Muscle of leg (tissue), 11 donors: ENCODE results near the gene ADCY4. TPM values are rescaled to one million over a fixed set of nuclear protein-coding genes. Genes with fewer than 3 reads are reported as not detected.
A peak's percentile ranks its signal among the peaks of the same experiment; 100 is the strongest.

Experiments used
- DNase-seq: peaks from one replicate; pipeline ENCODE4 v3.0.0; 2013
- H3K27ac ChIP-seq: one replicate; pipeline ENCODE4 v1.5.1; 2013; ENCODE audit warnings: mild to moderate bottlenecking, low read length, control low read depth
- H3K27me3 ChIP-seq: one replicate; pipeline ENCODE4 v1.6.1; 2013; ENCODE audit warnings: low read length; ENCODE audit not compliant: control insufficient read depth, insufficient read depth
- H3K36me3 ChIP-seq: one replicate; pipeline ENCODE4 v1.6.1; 2013; ENCODE audit warnings: low read length; ENCODE audit not compliant: control insufficient read depth, insufficient read depth
- H3K4me1 ChIP-seq: one replicate; pipeline ENCODE4 v1.6.1; 2013; ENCODE audit warnings: low read length; ENCODE audit not compliant: control insufficient read depth, insufficient read depth
- H3K4me3 ChIP-seq: one replicate; pipeline ENCODE4 v1.5.1; 2013; ENCODE audit warnings: low read length, control low read depth
- H3K9me3 ChIP-seq: replicated peaks from 2 replicates; pipeline ENCODE4 v1.6.1; 2013; ENCODE audit warnings: low read depth, low read length; ENCODE audit not compliant: control insufficient read depth
- WGBS: methylation state at CpG from one replicate; pipeline ENCODE4 v1.1.5; 2013; ENCODE audit warnings: missing lambda C conversion rate; ENCODE audit not compliant: insufficient coverage; 5-methylcytosine and 5-hydroxymethylcytosine counted together
- polyA plus RNA-seq, 8 donors: library from polyadenylated mRNA; unstranded; fragments of 120-200 nt; gene quantifications; one replicate each; pipeline versions ENCODE4 v1.2.1 to v1.2.3, GENCODE V29; 2013; ENCODE audit warnings: inconsistent platforms in 1 of 8, low replicate concordance in 1 of 8; ENCODE audit not compliant: insufficient read length in 8 of 8, insufficient read depth in 1 of 8
- total RNA-seq: library from RNA; stranded (reverse); fragments of 120-200 nt; gene quantifications from one replicate; pipeline ENCODE4 v1.2.4, GENCODE V29; 2013

ADCY4 gene
- total and polyA plus RNA-seq, 9 donors, result 7.0 to 18.7 (median 13.7) TPM

DNA sequence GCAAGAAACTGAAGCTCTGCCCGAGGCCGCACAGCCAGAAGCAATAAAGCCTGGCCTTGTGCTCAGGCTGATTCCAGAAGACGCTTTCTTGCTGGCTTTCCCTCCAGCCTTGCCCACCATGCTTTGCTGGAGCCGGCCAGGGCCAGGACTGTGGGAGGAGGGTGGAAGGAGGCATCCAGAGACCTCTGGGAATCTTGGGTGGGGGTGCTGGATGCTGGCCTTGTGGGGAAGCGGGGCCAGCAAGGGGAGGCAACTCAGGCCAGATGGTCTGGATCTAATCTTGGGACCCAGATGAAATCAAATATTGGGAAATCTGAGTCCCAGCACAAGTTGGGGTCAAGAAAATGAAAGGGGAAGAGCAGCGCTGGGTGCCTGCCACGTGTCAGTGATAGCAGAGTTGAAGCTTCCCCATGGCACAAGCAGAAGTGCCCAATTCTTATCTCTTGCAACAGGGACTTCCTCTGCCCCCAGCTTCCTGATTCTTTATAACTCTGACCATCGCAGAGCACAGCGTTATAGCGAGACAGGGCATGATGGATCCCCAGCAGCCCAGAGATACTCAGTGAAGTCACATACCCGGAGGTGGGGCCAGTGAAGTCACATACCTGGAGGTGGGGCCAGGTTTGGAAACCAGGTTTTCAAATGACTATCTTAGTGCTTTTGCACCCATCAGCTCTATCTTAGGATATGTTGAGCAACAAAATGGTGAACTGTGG is 57.1 kb downstream of the ADCY4 start:
- no peaks in the 10 kb centered on the region for H3K9me3 ChIP-seq
- no peak overlapping the region for H3K4me3 ChIP-seq
- peaks cover 3% of the 10 kb centered on the region for H3K4me1 ChIP-seq
- DNase-seq, result peak; percentile 31
- WGBS, result 81% methylated on average over 9 of the region's 11 CpGs
- no peaks in the 10 kb centered on the region for H3K27me3 ChIP-seq
- no peak overlapping the region for H3K27ac ChIP-seq
- no peaks in the 10 kb centered on the region for H3K36me3 ChIP-seq

DNA sequence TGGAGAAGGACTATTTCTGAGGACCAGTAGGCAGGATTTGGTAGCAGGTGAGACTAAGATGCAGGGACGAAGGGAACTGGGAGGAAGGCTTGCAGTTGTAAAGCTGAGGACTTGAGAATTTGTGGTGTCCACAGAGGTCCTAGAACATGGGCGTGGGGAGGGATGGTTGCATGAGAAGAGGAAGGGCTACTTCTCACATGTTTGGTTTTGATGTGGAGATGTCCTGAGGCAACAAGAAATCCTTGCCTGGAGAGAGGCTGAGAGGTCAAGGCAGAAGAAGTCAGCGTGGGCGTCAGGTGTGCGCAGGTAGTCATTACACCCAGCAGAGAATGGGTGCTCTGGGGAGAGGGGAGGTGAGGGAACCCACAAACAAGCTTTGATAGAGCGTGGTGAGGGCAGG is 57.8 kb downstream of the ADCY4 start:
- H3K36me3 ChIP-seq, result no peaks in the 10 kb centered on the region
- H3K27me3 ChIP-seq, result no peaks in the 10 kb centered on the region
- no peak overlapping the region for H3K4me3 ChIP-seq
- H3K27ac ChIP-seq, result no peak overlapping the region
- no peaks in the 10 kb centered on the region for H3K9me3 ChIP-seq
- DNase-seq, result no peak
- 94% methylated on average over 6 of the region's 6 CpGs for WGBS
- peaks cover 3% of the 10 kb centered on the region for H3K4me1 ChIP-seq

DNA sequence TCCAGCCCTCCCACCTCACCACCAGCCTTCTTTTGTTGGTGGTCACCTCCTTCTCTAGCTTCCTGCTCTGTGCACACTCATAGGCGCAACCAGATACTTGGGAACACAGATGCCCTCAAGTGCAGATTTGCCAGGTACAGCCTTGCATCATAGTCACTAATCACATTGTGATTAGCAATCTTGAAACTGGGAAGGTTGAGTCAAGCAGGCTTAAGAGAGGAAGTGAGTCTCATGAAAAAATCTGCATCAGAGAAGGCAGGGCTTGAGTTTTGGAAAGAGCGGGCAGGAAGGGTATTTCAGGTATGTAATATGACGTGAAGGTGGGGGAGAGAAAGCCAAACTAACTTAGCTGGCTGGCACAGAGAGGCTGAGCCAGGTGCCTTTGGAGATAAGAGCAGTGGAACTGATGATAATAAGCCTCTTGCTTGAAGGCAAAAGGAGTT is 60.7 kb downstream of the ADCY4 start:
- Histone ChIP-seq H3K4me3 (no peak overlapping the region), H3K27ac (no peak overlapping the region), H3K27me3 (no peaks in the 10 kb centered on the region), H3K4me1 (peaks cover 9% of the 10 kb centered on the region), H3K36me3 (peaks cover 2% of the 10 kb centered on the region), H3K9me3 (no peaks in the 10 kb centered on the region)
- DNase-seq, result peak; percentile 43
- 79% methylated on average over 3 of the region's 3 CpGs for WGBS

DNA sequence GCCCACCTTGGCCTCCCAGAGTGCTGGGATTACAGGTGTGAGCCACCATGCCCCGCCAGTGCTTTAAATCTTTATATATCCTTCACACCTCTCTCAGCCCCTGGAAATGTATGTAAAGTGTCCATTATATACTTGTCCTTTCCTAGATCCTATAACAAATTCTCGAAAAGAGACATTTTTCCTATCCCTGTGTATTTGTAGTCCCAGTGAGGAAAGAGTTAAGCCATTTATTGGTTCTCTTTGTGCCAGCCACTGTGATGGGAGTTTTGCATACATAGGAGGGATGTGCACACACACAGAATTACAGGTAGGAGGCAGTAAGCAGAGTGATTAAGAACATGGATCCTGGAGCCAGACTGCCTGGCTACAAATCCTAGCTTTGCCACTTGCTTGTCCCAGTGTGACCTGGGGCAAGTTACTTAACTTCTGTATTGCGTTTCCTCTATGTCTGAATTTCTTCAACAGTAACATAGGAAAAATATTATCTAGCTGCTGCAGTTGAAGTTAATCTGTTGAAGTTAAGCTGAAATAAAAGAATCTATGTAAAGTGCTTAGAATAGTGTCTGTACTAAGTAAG is 61.4 kb downstream of the ADCY4 start:
- no CpG with 5 or more reads among the region's 3 CpGs for WGBS
- Histone ChIP-seq H3K9me3 (no peaks in the 10 kb centered on the region), H3K4me3 (no peak overlapping the region), H3K27me3 (no peaks in the 10 kb centered on the region), H3K4me1 (peaks cover 9% of the 10 kb centered on the region), H3K27ac (no peak overlapping the region), H3K36me3 (peaks cover 9% of the 10 kb centered on the region)
- DNase-seq, result no peak

DNA sequence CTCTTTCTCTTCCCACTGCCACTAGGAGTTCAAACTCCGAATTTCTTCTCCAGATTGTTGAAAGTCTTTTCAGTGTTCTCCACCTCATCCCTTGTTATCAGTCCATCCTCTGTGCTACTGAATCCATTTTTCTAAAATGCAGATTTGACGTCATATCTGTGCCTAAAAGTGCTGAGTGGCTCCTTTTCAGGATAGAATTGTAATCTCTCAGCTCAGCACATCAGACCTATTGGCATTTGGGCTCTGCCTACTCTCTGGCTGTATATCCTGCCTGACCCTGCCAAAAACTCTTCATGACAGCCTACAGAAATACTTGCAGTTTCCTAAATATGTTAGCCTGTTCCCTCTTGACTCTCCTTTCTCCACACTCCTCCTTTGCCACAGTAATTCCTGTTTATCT is 62.4 kb downstream of the ADCY4 start:
- Histone ChIP-seq H3K4me1 (peaks cover 9% of the 10 kb centered on the region), H3K27me3 (no peaks in the 10 kb centered on the region), H3K9me3 (no peaks in the 10 kb centered on the region), H3K27ac (no peak overlapping the region), H3K36me3 (peaks cover 15% of the 10 kb centered on the region), H3K4me3 (no peak overlapping the region)
- no peak for DNase-seq
- WGBS, result 79% methylated on average over 2 of the region's 2 CpGs

DNA sequence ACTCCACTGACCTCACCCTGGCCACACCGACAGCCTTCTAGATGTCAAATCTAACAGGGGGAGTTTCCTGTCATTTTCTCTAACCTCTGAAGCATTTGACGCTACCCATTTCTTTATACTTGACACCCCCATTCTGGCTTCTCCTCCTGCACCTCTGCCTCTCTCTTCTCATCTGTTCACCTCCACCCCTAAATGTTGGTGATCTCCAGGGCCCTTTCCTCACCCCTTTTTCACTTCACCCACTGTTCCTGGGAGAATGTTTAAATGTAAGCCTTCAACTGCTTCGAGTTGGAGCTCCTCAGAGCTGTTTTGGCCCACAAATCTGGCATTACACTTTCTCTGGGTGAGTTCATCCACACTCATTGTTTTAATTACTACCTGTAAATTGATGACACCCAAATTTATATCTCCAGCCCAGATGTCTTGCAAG is 63.0 kb downstream of the ADCY4 start:
- Histone ChIP-seq H3K4me3 (peak overlapping the region; percentile 67), H3K4me1 (peaks cover 9% of the 10 kb centered on the region), H3K27me3 (no peaks in the 10 kb centered on the region), H3K9me3 (no peaks in the 10 kb centered on the region), H3K36me3 (peaks cover 21% of the 10 kb centered on the region), H3K27ac (peak overlapping the region; percentile 45)
- no peak for DNase-seq
- WGBS, result 36% methylated on average over 2 of the region's 3 CpGs

DNA sequence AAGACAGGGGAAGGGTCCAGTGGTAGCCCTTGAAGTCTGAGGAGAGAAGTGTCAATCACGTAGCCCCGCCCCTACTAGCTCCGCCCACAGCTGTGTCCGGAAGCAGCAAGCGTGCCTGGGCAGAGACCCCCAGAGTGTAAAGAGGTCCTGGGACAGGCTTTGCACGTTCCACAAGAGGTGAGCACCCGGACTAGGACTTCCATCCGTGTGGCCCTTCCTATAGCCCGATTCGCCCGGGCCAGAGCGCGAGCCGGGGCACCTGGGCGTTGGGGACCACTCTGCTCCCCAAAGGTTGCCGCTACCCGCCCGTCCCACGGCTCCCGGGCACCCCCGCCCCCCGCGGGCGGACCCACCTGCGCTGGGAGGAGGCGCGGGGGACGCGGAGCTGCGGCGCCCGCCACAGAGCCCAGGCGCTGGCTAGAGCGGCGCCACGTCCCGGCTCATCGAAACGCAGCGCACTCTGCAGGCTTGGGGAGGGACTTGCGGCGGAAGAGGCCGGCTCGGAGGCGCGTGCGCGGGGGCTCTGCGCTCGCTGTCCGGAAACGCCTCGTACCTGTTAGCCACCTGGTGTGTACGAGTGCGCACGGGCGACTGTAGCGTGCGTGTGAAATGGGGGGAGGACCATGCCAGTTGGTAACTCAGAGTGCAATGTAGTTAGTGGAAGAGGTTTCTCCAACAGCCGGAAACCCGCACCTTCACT is 63.6 kb downstream of the ADCY4 start, which contains the start of gene RABGGTA:
Gene RABGGTA, minus strand, starts transcription at position 464 of the 700 bp plus-strand sequence. CDS start 482 bp downstream, outside the sequence.
- Histone ChIP-seq H3K27ac (peak within 1 kb of the TSS; percentile 87), H3K27me3 (no peaks in the 10 kb centered on the region), H3K9me3 (no peaks in the 10 kb centered on the region), H3K4me1 (peaks cover 9% of the 10 kb centered on the region), H3K36me3 (peaks cover 27% of the 10 kb centered on the region), H3K4me3 (peak within 1 kb of the TSS; percentile 67)
- DNase-seq, result peak; percentile 95
- under 1% methylated on average over 52 of the region's 61 CpGs for WGBS

DNA sequence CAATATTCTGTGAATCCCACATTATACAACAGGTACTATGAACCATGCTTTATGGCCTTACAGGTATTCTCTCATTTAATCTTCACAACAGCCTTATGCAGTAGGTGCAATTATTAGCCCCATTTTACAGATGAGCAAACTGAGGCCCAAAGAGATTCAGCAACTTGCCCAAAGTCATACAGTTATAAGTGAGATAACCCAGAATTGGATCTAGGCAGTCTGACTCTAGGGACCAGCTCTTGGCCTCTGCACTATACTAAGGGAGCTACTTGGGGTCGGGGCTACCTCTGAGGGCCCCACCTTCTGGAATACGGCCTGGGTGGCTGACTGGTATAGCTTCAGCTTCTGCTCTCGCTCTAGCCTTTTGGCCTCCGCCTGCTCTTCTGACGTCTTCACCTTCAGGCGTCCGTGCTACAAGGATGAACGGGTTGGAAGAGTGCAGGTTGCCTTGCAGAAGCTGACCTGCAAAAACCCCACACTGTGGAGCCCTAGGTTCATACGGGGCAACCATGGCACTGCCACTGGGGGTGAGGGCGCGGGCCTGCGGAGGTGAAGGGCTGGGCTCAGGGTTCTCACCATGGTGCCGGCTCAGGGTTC is 64.2 kb downstream of the ADCY4 start:
- Histone ChIP-seq H3K27ac (peak overlapping the region; percentile 87), H3K4me3 (peak overlapping the region; percentile 67), H3K9me3 (no peaks in the 10 kb centered on the region), H3K36me3 (peaks cover 30% of the 10 kb centered on the region), H3K4me1 (peaks cover 9% of the 10 kb centered on the region), H3K27me3 (no peaks in the 10 kb centered on the region)
- no peak for DNase-seq
- WGBS, result 7% methylated on average over 10 of the region's 13 CpGs

DNA sequence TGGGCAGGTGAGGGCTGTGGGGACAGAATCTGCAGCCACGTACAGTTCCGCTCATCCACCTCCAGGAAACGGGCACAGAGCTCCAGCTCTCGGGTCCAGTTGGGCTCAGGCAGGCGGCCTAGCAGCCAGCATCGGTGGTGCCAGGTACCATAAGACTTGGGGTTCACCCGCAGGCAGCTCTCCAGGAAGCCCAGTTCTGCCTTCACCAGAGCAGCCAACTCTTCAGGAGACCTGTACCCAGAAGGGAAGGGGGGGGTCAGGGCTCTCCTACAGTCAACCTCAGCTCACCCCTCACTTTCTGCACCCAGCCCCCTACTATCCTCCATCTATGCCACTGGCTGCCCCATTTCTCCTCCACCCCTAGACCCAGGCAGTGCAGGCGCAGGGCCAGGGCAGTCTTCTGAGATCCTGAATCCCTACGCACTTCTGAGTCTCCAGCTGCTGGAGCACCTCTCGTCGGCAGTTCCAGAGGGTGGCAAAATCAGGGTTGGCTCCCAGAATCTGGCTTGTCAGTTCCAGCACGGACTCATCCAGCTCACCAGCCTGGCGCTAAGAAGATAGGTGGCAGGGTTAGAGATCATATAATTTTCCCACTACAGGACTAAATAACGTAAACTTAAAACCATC is 64.8 kb downstream of the ADCY4 start:
- Histone ChIP-seq H3K27ac (no peak overlapping the region), H3K27me3 (no peaks in the 10 kb centered on the region), H3K4me3 (no peak overlapping the region), H3K9me3 (no peaks in the 10 kb centered on the region), H3K36me3 (peaks cover 32% of the 10 kb centered on the region), H3K4me1 (peaks cover 9% of the 10 kb centered on the region)
- no peak for DNase-seq
- WGBS, result 95% methylated on average over 14 of the region's 14 CpGs
